ENCODE measurements around the gene PKP4. TPM values are rescaled to one million over a fixed set of nuclear protein-coding genes. Genes with fewer than 3 reads are reported as not detected.

Gene PKP4
- total RNA-seq, 1 donor from 2014 or later: 60.8 TPM

DNA sequence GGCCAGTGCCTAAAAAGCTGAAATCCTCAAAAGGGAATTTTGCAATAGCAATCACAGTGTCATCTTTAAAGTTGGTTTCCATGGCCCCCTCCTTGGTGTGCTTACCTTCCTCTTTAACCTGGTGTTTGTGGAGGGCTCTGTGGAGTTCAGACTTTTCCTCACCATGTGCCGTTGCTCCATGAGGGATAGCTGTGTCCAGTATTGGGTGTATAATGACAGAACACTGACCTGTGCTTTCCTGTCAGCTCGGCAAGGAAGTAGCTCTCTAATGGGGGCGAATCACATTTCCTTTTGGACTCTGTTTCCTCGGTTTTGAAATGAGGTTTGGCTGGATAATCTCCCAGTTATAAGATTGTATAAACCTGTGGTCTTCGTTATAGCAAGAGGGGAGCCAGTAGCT lies 172.4 kb downstream of the PKP4 start:
- Histone ChIP-seq H3K4me3 (no peak overlapping the region), H3K4me1 (no peaks in the 10 kb centered on the region), H3K27ac (no peak overlapping the region), H3K27me3 (no peaks in the 10 kb centered on the region), H3K9me3 (no peaks in the 10 kb centered on the region), H3K36me3 (peaks cover 0 to 25% of the 10 kb centered on the region in 2 donors)
- no peak for DNase-seq (ENCODE audit: low spot score in 2 of 2)
- intact Hi-C loops (cut with DNase I): no loop called here
- TF ChIP-seq, protein P1, sequence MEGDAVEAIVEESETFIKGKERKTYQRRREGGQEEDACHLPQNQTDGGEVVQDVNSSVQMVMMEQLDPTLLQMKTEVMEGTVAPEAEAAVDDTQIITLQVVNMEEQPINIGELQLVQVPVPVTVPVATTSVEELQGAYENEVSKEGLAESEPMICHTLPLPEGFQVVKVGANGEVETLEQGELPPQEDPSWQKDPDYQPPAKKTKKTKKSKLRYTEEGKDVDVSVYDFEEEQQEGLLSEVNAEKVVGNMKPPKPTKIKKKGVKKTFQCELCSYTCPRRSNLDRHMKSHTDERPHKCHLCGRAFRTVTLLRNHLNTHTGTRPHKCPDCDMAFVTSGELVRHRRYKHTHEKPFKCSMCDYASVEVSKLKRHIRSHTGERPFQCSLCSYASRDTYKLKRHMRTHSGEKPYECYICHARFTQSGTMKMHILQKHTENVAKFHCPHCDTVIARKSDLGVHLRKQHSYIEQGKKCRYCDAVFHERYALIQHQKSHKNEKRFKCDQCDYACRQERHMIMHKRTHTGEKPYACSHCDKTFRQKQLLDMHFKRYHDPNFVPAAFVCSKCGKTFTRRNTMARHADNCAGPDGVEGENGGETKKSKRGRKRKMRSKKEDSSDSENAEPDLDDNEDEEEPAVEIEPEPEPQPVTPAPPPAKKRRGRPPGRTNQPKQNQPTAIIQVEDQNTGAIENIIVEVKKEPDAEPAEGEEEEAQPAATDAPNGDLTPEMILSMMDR (IDR thresholded peaks at IDR 0.05): no peak

DNA sequence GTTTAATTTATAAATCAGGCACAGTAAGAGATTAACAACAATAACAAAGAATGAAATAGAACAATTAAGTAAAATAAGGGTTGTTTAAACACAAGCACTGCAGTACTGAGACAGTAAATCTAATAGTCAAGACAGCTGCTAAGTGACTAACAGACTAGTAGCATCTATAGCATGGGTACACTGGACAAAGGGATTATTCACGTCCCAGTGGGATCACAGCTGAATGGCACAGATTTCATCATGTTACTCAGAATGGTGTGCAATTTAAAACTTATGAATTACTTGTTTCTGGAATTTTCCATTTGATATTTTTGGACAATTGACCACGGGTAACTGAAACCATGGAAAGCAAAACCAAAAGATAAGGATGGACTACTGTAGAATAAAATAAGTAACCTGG lies 176.5 kb downstream of the PKP4 start:
- intact Hi-C loops (cut with DNase I): no loop called here
- no peak for DNase-seq (ENCODE audit: low spot score in 2 of 2)
- no peak overlapping the region for H3K27ac ChIP-seq
- no peaks in the 10 kb centered on the region for H3K4me1 ChIP-seq
- no peaks in the 10 kb centered on the region for H3K9me3 ChIP-seq
- no peaks in the 10 kb centered on the region for H3K27me3 ChIP-seq
- peaks cover 0 to 27% of the 10 kb centered on the region in 2 donors for H3K36me3 ChIP-seq
- TF ChIP-seq, protein P1 (IDR thresholded peaks at IDR 0.05): no peak
- no peak overlapping the region for H3K4me3 ChIP-seq

DNA sequence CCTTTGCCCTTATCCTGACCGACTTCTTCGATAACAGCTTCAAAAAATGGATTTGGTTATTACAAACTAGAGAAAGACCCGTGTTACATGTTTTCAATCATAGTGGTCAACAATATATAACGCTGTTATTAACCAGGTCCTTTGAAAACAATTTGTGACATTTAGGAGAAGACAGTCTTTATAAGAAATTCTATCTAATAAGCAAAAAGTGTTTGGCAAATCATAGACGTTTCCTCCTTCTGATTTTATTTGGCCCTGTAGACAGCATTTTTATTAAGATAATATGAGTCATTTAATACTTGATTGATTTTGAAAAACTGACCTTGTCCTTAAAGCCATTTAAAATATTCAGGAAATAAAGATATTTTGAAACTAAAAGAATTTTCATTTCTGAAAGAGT lies 177.9 kb downstream of the PKP4 start:
- TF ChIP-seq, protein P1 (IDR thresholded peaks at IDR 0.05): no peak
- intact Hi-C loops (cut with DNase I): no loop called here
- no peaks in the 10 kb centered on the region for H3K27me3 ChIP-seq
- no peak overlapping the region for H3K27ac ChIP-seq
- no peaks in the 10 kb centered on the region for H3K4me1 ChIP-seq
- peaks cover 0 to 40% of the 10 kb centered on the region in 2 donors for H3K36me3 ChIP-seq
- H3K9me3 ChIP-seq: no peaks in the 10 kb centered on the region
- DNase-seq (ENCODE audit: low spot score in 2 of 2): no peak
- H3K4me3 ChIP-seq: no peak overlapping the region

DNA sequence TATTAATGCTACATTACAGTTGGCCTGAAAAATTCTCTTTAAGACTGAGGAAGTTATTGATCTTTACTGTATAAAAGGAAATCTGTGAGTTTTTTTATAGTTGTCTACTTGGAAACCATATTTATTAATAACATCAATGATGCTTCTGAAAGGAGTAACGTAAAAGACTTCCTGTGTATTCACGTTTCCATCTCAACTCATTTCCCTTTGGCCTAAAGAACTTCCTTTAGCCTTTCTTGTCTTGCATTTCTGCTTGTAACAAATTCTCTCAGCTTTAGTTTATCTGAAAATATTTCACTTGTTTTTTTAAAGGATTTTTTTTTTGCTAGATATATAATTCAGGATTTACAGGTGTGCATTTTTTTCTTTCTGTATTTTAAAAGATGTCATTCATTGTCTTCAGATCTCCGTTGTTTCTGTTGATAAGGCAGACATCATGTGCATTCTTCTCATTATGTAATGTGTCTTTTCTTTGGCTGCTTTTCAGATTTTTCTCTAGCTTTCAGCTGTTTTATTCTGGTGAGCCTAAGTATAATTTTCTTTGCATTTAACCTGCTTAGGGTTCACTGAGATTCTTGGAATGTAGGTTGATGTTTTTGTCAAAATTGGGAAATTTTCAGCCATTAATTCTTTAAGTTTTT lies 179.3 kb downstream of the PKP4 start:
- no peak overlapping the region for H3K27ac ChIP-seq
- TF ChIP-seq, protein P1 (IDR thresholded peaks at IDR 0.05): no peak
- no peak for DNase-seq (ENCODE audit: low spot score in 2 of 2)
- intact Hi-C loops (cut with DNase I): no loop called here
- H3K4me1 ChIP-seq: no peaks in the 10 kb centered on the region
- H3K36me3 ChIP-seq: peaks cover 0 to 45% of the 10 kb centered on the region in 2 donors
- H3K27me3 ChIP-seq: no peaks in the 10 kb centered on the region
- H3K4me3 ChIP-seq: no peak overlapping the region
- H3K9me3 ChIP-seq: no peaks in the 10 kb centered on the region

DNA sequence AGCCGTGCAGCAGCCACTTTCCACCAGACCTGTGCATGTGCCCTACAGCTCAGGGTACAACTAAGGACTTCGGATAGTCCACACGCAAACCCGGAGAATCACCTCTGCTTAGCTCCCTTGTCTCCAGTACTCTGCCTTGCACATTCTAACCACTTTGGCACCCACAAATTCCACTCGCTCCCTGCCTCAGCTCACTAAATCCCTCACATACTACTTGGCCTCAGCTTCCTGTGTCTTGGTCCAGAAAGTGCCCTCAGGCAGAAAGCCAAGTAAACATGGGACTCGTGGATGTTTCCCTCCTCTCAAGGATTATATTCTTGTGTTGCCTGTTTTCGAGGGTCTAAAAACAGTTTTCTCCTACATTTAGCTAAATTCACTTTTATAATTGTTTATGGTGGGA lies 180.6 kb downstream of the PKP4 start:
- intact Hi-C loops (cut with DNase I): no loop called here

More for the DNA sequence above, 180.6 kb downstream of the PKP4 start:
- peaks cover 0 to 38% of the 10 kb centered on the region in 2 donors for H3K36me3 ChIP-seq
- no peaks in the 10 kb centered on the region for H3K27me3 ChIP-seq
- no peak overlapping the region for H3K27ac ChIP-seq
- no peaks in the 10 kb centered on the region for H3K9me3 ChIP-seq
- TF ChIP-seq, protein P1 (IDR thresholded peaks at IDR 0.05): no peak
- no peak overlapping the region for H3K4me3 ChIP-seq
- no peak for DNase-seq (ENCODE audit: low spot score in 2 of 2)
- no peaks in the 10 kb centered on the region for H3K4me1 ChIP-seq

Data from ascending aorta (tissue), 2 donors.